CD4-positive, alpha-beta T cell (primary cell): ENCODE results near the gene AHNAK. TPM values are rescaled to one million over a fixed set of nuclear protein-coding genes. Genes with fewer than 3 reads are reported as not detected.

ENCODE experiments used
- ATAC-seq: fragments of 200-7000 bp; cut with Tn5 transposase; one replicate; pipeline ENCODE4 v1.10.0; 2022; ENCODE audit warnings: mild to moderate bottlenecking; ENCODE audit not compliant: poor library complexity
- CTCF ChIA-PET: fragments of 350-600 bp; sonication (Branson Sonifier 250); formaldehyde crosslinking; loops from one replicate; lab custom pipeline; 2021; ENCODE audit warnings: antibody characterized with exemption, inconsistent platforms; lab: Charles Lee
- POLR2A ChIA-PET: fragments of 350-600 bp; sonication (Branson Sonifier 250); formaldehyde crosslinking; loops from one replicate; lab custom pipeline; 2021; ENCODE audit warnings: antibody characterized with exemption, inconsistent platforms; lab: Charles Lee
- DNase-seq, 14 experiments: peaks; one replicate each; pipeline ENCODE4 v3.0.0-alpha.2; 2013 to 2020; ENCODE audit warnings: mixed read lengths in 2 of 14
- H3K27ac ChIP-seq, 2 donors: one replicate each; pipeline versions ENCODE4 v1.5.1 to v1.7.0; 2013; ENCODE audit warnings: low read length in 2 of 2, low read depth in 1 of 2, mild to moderate bottlenecking in 1 of 2
- H3K27me3 ChIP-seq, 2 experiments: 1 replicate in 1 of 2; 2 replicates in 1 of 2; pipeline versions ENCODE4 v1.6.1 to v1.7.0; 2013; ENCODE audit warnings: low read length in 2 of 2, control low read depth in 1 of 2, mild to moderate bottlenecking in 1 of 2, moderate library complexity in 1 of 2; ENCODE audit not compliant: insufficient read depth in 2 of 2, control insufficient read depth in 1 of 2
- H3K36me3 ChIP-seq: one replicate; pipeline ENCODE4 v1.6.1; 2013; ENCODE audit warnings: low read length, control low read depth; ENCODE audit not compliant: insufficient read depth
- H3K4me1 ChIP-seq: one replicate; pipeline ENCODE4 v1.6.1; 2013; ENCODE audit warnings: low read length, control low read depth; ENCODE audit not compliant: insufficient read depth
- H3K4me3 ChIP-seq: one replicate; pipeline ENCODE4 v1.5.1; 2013; ENCODE audit warnings: mild to moderate bottlenecking, low read length, moderate library complexity
- H3K9me3 ChIP-seq, 2 experiments: 1 replicate in 1 of 2; 2 replicates in 1 of 2; pipeline versions ENCODE4 v1.6.1 to v1.7.0; 2013; ENCODE audit warnings: low read length in 2 of 2, mild to moderate bottlenecking in 2 of 2, control low read depth in 1 of 2, moderate library complexity in 1 of 2; ENCODE audit not compliant: control insufficient read depth in 1 of 2, insufficient read depth in 1 of 2
- H3K27ac Mint-ChIP-seq: one replicate; pipeline ENCODE4 v1.8.0; 2020; ENCODE audit warnings: mixed read lengths
- H3K27me3 Mint-ChIP-seq: one replicate; pipeline ENCODE4 v1.8.0; 2021; ENCODE audit warnings: mixed read lengths
- H3K36me3 Mint-ChIP-seq: one replicate; pipeline ENCODE4 v1.8.0; 2021; ENCODE audit warnings: low read depth, mixed read lengths
- H3K4me1 Mint-ChIP-seq: one replicate; pipeline ENCODE4 v1.8.0; 2021; ENCODE audit warnings: low read depth, mixed read lengths
- H3K4me3 Mint-ChIP-seq: one replicate; pipeline ENCODE4 v1.8.0; 2020; ENCODE audit warnings: mild to moderate bottlenecking, mixed read lengths
- H3K9me3 Mint-ChIP-seq: one replicate; pipeline ENCODE4 v1.8.0; 2020; ENCODE audit warnings: mixed read lengths
- intact Hi-C, 2 experiments: fragments of 100-400 bp; cut with DNase I in 1 of 2; cut with micrococcal nuclease in 1 of 2; formaldehyde crosslinking; loops; one replicate each; pipeline versions ENCODE4 v1.15.1 to v1.9.0; 2023 to 2025; cut with DNase I, micrococcal nuclease
- total RNA-seq, 174 experiments: library from RNA in 2 of 174; stranded (reverse) in 2 of 174; gene quantifications; one replicate each; pipeline ENCODE4 v1.2.3 and lab custom pipeline; 2021 to 2026
- TF ChIP-seq, protein P1 (sequence below): fragments of 200-600 bp; IDR thresholded peaks from one replicate; pipeline ENCODE4 v1.8.0; 2022; ENCODE audit warnings: antibody characterized with exemption, mild to moderate bottlenecking

Gene AHNAK
- total RNA-seq, 2 experiments from 2014 or later, result 320 to 332 TPM

DNA sequence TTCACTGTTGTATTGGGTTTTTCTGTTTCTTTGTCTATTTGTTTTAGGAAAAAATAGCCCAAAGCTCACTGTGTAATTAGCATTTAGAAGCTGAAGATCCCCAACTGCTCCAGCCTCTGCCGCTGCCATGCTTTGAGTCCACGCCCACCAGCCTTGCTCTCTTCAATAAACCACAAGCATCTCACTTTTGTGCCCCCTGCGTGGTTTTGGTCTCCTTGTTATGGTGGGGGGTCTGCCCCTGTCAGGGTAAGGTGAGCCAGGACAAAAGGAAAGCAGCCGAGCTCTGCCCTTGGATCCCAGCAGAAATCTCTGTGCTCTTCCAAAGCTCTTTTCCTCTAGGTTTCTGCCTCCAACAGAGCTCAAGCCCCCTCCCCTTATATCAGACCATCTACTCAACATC, 123.6 kb downstream of the AHNAK start:
- no peak for ATAC-seq
- Histone ChIP-seq H3K36me3 (no peaks in the 10 kb centered on the region), H3K9me3 (no peaks in the 10 kb centered on the region), H3K27ac (no peak overlapping the region), H3K27me3 (no peaks in the 10 kb centered on the region), H3K4me1 (peaks cover 27% of the 10 kb centered on the region), H3K4me3 (no peak overlapping the region)
- no peak for DNase-seq
- ChIA-PET POLR2A (no interaction called here), CTCF (interaction anchor here (0.7 to 3.3 kb wide), 3 partner anchors 119 to 137 kb away, joined by 3 to 35 read pairs (median 4); no protein-coding TSS in a partner anchor)
- no peak overlapping the region for H3K4me3 Mint-ChIP-seq
- intact Hi-C loops, result loop anchor here (2.0 to 10.0 kb wide), 3 partner anchors 118 to 442 kb away; no protein-coding TSS in a partner anchor
- peaks cover 21% of the 10 kb centered on the region for H3K4me1 Mint-ChIP-seq
- H3K36me3 Mint-ChIP-seq, result no peaks in the 10 kb centered on the region
- no peaks in the 10 kb centered on the region for H3K27me3 Mint-ChIP-seq
- TF ChIP-seq, protein P1, sequence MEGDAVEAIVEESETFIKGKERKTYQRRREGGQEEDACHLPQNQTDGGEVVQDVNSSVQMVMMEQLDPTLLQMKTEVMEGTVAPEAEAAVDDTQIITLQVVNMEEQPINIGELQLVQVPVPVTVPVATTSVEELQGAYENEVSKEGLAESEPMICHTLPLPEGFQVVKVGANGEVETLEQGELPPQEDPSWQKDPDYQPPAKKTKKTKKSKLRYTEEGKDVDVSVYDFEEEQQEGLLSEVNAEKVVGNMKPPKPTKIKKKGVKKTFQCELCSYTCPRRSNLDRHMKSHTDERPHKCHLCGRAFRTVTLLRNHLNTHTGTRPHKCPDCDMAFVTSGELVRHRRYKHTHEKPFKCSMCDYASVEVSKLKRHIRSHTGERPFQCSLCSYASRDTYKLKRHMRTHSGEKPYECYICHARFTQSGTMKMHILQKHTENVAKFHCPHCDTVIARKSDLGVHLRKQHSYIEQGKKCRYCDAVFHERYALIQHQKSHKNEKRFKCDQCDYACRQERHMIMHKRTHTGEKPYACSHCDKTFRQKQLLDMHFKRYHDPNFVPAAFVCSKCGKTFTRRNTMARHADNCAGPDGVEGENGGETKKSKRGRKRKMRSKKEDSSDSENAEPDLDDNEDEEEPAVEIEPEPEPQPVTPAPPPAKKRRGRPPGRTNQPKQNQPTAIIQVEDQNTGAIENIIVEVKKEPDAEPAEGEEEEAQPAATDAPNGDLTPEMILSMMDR, result no peak
- no peaks in the 10 kb centered on the region for H3K9me3 Mint-ChIP-seq
- H3K27ac Mint-ChIP-seq, result no peak overlapping the region

DNA sequence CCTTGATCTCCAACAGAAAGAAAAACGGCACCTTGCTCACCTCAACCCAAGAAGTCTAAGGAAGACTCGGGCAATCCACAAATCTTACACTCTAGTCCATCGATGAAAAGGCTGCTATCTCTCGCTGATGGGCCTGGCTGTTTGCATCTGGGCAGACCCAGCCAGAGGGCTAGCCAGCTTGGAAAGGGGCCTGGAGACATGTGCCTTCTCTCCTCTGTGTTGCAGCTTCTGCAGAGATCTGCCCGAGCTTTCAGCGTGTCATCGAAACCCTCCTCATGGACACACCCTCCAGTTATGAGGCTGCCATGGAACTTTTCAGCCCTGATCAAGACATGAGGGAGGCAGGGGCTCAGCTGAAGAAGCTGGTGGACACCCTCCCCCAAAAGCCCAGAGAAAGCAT, 124.6 kb downstream of the AHNAK start:
- H3K36me3 ChIP-seq, result no peaks in the 10 kb centered on the region
- CTCF ChIA-PET, result no interaction called here
- H3K27ac Mint-ChIP-seq, result no peak overlapping the region
- no peak overlapping the region for H3K4me3 Mint-ChIP-seq
- H3K4me1 Mint-ChIP-seq, result peaks cover 15% of the 10 kb centered on the region
- H3K9me3 Mint-ChIP-seq, result no peaks in the 10 kb centered on the region
- H3K4me3 ChIP-seq, result no peak overlapping the region
- ATAC-seq (no peak), DNase-seq (no peak)
- H3K9me3 ChIP-seq, result no peaks in the 10 kb centered on the region
- TF ChIP-seq, protein P1, result no peak
- no peaks in the 10 kb centered on the region for H3K36me3 Mint-ChIP-seq
- no peaks in the 10 kb centered on the region for H3K27me3 ChIP-seq
- H3K27ac ChIP-seq, result no peak overlapping the region
- no peaks in the 10 kb centered on the region for H3K27me3 Mint-ChIP-seq
- intact Hi-C loops, result loop anchor here (2.0 to 10.0 kb wide), 3 partner anchors 119 to 443 kb away; no protein-coding TSS in a partner anchor
- POLR2A ChIA-PET, result no interaction called here
- peaks cover 17% of the 10 kb centered on the region for H3K4me1 ChIP-seq

DNA sequence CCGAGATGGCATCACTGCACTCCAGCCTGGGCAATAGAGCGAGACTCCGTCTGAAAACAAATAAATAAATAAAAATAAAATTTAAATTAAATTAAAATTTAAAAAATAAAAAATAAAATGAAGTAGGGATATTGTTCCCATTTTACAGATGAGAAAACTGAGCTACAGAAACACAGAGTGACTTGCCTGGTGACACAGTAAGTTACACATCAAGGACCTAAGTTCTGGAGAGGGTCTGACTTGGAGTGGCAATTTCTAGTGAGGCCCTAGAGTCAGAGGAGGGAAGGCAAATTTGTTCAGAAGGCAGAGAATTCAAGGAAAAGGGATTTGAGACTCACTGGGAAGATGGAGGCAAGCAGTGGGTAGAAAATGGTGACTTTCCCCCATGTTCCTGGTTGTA, 125.7 kb downstream of the AHNAK start:
- no peak overlapping the region for H3K27ac ChIP-seq
- H3K4me1 Mint-ChIP-seq, result peaks cover 6% of the 10 kb centered on the region
- ChIA-PET CTCF (no interaction called here), POLR2A (no interaction called here)
- H3K27ac Mint-ChIP-seq, result no peak overlapping the region
- no peaks in the 10 kb centered on the region for H3K27me3 Mint-ChIP-seq
- no peaks in the 10 kb centered on the region for H3K36me3 ChIP-seq
- no peak overlapping the region for H3K4me3 Mint-ChIP-seq
- H3K9me3 ChIP-seq, result no peaks in the 10 kb centered on the region
- H3K4me1 ChIP-seq, result peaks cover 7% of the 10 kb centered on the region
- no peak overlapping the region for H3K4me3 ChIP-seq
- TF ChIP-seq, protein P1, result no peak
- intact Hi-C loops, result loop anchor here in 1 of 2 experiments (5.0 to 10.0 kb wide), 2 partner anchors 121 to 444 kb away; no protein-coding TSS in a partner anchor
- H3K9me3 Mint-ChIP-seq, result no peaks in the 10 kb centered on the region
- H3K36me3 Mint-ChIP-seq, result no peaks in the 10 kb centered on the region
- H3K27me3 ChIP-seq, result no peaks in the 10 kb centered on the region
- DNase-seq (no peak), ATAC-seq (no peak)
